ENCODE measurements around the gene FBXL16.

FBXL16 gene

DNA sequence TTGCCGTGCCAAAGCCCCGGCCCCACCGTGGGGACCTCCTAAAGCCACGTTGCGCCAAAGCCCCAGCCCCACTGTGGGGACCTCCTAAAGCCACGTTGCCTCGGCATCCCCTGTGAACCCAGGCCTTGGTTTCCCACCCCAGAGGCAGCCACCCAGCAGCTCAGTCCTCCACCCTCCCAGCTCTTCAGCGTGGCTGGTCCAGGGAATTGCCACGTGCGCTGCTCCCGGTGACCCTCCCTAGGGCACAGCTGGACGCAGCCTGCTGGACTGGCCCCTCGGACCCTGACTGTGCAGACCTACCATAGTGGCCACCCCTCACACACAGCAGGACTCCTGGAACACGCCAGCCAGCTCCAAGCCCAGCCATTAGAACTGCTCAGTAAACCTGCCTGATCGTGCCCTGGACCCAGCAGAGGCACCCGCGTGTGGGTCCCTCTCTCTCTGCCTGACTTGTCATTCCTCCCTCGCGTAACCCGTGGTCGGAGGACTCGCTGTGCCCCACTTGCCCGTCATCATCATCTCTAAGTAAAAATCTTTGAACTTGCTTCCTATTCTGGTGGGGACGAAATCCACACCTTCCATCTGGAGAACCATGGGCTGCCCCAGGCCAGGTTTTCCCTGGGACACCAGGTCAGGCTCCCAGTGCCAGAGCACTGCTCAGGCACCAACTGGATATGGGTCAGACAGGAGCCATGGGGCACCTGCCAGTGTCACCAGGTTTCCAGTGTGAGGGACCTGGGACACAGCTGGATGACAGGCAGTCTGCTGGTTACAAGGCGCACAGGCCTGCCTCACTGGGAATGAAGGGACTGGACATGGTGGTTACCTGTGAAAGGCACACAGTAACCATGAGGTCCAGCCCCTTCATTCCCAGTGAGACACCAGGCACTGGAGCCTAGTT is 29.6 kb upstream of the FBXL16 start:
- no peak for DNase-seq

DNA sequence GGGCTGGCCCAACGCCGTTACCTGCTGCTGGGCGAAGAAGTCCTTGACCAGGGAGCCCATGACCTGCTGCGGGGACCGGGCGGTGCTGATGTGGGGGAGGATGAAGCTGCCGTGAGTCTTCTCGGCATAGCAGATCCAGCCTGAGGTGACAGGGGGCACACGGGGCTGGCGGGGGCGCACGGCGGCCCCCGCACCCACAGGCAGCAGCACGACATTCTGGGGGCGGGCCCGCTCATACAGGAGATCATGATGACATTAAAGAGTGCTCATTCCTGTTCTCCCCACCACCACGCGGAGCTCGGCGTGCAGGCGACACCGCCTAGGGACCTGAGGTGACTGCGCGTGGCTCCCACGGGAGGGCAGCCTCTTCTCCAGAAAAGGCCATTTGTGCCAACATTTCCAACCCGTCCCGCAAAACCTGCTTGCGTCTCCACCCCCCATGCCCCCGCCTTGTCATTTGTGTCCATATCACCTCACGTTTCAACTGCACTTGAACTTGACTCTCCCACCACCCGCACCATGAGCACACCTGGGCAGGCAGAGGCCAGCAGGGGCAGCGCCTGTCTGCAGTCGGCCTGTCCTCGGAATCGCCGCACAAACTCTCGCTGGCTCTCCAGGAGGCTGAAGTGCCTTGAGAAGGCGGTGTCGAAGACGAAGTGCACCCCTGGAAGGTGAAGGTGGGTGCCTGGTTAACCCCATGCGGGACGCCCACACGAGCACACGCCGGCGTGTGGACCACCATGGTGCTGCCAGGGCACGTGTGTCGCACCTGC is 28.8 kb upstream of the FBXL16 start:
- DNase-seq = no peak

DNA sequence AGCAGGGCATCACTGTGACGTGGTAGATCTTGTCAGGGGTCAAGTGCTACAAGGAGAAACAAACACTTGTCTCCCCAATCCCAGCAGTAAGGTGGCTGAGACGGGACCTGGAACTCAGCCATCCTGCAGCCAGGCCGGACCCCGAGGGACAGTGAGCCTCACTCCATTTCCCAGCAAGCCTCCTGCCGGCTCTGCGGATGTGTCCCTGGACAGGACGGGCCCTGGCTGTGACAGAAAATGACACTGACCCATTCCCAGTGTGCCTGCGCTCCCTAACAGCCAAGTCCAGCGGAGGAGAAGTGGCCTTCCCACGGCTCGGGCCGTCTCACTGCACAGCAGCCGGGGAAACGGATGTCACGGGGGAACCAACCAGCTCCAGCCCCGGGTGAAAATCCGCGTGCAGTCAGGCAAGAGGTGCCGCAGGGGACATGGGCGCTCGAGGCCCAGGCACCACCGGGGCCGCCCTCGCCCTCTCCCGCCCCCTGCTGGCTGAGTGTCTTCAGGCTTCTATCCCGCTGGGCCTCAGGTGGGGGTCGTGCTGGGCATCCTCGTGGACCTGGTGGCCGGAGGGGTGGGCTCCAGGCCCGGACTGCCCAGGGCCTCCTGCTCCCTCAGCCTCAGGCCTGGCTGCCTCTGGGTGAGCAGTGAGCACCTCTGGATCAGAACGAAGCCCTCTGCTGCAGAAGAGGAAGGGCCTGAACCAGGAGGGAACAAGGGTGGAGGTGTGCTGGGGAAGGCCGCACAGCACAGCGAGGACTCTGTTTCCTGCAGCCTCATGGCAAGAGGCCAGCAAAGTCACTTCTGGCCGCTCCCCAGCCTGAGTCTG is 28.0 kb upstream of the FBXL16 start:
- no peak for DNase-seq

DNA sequence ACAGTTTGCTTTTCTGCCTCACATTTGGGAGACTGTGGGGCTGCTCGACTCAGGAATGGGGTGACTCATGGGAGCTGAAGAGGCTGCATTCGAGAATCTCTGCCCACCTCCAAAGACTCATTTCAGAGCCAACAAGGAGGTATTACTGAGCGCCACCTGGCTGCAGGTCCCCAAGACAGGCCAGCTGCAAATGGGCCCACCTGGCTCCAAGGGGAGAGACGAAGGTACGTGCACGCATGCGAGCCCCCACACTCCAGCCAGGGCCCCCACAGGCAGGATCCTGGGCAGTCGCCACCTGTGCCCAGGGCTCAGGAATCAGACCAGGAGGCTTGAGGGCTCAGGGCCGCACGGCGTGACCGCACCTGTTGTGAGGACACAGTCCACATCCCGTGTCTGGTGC is 27.3 kb upstream of the FBXL16 start:
- DNase-seq = no peak

DNA sequence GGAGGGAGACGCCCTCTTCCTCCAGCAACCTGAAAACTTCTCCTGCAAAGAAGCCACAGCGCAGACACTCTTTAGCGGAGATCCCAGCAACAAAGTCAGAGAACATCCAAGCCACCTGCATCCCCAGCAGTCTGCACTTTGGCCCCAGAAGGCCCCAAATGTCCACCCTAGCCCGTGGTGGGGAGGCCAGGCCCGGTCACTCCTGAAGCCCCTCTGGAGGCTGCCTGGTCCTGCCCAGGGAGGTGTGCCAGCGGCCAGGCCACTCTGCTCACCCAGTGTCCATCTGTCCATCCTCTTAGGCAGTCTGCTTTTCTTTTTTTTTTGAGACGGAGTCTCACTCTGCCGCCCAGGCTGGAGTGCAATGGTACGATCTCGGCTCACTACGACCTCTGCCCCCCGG is 26.7 kb upstream of the FBXL16 start:
- no peak for DNase-seq

DNA sequence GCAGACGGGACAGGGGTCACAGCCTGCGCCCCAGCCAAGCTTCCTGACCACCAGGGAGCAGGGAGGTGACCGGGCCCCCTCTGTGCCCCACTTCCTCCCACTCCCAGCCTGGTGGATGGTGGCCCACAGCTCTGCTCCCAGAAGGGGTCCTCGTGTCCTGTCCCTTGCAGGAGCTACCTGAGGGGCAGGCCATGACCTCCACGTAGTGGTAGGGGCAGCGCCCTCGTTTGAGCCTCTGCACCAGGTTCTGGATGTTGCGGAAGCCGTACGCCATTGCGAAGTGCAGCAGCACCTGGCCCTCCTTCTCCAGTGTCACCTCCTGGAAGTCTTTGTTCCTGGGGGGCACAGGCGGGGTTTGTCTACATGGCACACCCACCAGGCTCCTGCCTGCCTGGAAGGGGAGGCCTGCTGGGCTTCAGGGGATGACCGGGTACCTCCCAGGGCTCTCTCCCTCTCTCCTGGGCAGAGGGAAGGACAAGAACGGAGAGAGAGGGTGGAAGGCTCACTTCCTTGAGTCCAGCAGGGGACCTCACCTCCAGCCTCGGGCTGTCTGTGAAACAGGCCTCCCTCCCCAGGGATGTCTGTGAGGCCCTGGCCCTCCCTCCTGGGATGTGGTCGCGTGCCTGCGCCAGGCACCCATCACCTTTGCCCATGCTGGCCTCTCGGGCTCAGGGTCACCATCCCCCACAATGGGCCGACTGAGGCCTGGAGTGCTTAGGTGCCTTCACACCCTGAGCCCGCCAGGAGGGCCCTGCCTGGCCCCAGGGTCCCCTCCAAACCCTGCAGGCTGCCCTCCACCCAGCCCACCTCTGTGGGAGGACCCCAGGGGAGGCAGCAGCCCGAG is 25.3 kb upstream of the FBXL16 start:
- DNase-seq = no peak

DNA sequence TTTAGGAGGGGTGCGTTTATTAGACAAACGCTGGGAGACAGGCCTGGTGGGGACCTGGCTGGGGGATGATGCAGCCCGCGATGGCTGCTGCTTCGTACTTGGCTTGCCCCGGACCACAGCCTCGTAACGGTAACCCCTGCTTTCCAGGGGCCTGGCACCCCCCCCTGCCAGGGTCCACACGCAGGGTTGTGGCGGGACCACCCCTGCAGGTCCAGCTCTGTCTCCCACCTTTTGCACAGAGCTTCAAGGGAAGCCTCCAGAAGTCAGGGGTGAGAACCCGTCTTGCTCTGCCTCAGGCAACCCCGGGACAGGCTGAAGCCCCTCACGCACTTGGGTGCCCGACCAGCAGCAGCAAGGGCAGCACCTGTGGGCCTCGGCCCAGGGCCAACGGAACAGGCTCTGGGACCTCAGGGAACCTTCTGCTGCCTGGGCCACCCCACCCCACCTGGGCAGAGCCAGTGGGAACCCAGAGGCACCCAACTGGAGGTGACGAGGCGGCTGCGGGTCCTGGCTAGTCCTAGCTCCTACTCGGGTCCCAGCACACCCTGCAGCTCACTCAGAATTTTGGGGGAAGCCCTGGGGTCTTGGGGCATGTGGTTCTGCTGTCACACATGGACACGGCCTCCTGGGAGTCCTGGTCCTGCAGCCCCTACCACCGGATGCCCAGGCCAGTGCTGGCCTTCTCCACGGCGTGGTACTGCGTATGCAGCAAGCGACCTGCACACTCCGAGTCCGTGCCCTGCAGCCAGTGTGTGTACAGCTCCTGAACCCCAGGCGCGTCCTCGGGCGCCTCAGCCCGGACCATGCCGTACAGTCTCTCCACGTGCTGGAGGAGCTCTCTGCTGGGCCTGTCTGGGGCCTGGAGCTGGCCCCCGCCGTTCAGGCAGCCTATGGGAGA is 24.4 kb upstream of the FBXL16 start:
- DNase-seq = no peak

DNA sequence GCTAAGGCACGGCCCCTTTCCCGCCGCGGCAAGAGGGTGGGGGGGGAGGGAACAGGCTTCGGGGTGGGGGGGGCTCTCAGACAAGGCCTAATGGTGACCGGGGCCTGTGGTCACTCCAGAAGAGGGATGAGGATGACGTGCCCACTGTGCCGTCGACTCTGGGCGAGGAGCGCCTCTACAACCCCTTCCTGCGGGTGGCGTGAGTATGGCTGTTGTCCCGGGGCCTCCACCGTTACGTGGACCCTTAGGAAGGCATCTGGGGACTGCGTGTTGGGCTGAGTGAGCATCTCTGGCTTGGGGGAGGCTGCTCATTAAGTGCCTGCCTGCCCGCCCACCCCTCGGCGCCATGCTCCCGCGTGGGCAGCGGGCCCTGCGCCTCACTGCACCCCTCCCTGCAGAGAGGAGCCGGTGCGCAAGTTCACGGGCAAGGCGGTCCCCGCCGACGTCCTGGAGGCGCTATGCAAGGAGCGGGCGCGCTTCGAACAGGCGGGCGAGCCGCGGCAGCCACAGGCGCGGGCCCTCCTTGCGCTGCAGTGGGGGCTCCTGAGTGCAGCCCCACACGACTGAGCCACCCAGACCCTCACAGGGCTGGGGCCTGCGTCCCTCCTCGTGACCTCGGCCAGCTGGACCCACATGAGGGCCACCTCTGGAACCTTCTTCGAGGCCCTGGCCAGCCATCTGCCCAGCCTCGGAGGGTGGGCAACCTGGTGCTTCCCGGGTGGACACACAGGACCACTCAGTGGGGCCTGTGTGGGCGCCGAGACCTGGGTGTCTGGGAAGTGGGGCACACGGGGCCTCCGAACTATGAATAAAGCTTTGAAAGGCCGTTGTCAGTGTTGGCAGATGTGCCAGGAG is 23.5 kb upstream of the FBXL16 start:
- DNase-seq = no peak

DNA sequence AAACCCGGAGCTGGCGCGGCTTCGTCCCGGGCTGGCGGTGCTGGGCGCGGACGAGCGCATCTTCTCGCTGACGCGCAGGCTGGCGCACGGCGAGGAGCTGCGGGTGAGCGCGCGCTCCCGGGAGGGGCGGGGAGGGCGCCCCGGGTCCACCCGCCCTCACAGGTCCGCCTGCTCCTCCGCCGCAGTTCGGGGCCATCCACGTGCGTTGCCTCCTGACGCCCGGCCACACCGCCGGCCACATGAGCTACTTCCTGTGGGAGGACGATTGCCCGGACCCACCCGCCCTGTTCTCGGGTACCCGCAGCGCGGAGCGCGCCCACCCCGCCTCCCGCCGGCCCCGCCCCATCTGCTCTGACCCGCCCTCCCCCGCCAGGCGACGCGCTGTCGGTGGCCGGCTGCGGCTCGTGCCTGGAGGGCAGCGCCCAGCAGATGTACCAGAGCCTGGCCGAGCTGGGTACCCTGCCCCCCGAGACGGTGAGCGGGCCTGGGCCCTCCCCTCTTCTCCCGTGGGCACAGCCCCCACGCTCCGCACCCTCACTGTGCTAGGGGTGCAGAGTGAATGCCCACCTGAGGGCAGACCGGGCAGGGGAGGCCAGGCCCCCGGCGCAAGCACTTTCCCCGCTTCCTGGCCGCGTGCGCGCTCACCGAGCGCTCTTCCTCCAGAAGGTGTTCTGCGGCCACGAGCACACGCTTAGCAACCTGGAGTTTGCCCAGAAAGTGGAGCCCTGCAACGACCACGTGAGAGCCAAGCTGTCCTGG is 22.7 kb upstream of the FBXL16 start:
- no peak for DNase-seq

DNA sequence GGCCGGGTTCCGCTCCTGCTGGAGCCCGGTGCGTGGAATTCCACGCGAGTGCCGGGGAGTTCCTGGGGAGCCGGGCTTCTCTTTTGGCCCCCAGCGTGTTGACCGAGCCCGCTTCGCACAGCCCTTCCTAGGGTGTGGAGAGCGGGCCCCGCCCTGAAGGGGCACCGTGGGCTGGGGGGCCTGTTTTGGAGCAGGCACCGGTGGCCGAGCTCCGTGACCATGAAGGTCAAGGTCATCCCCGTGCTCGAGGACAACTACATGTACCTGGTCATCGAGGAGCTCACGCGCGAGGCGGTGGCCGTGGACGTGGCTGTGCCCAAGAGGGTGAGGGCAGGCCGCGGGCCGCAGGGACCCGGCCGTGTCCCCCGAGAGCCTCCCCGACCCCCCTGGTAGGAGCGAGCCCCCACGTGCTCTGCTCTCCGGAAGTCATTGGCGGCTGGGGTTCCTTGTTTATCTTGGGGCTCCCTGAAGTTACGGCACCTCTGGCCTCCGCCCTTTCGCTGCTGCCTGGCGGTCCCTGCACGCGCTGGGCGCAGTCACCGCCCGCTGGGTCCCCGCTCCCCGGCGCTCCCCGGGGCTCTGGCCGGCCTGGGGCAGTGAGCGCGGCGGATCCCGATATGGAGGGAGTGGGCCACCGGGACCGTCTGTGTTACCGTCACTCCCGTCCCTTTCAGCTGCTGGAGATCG is 21.8 kb upstream of the FBXL16 start:
- DNase-seq = no peak

DNA sequence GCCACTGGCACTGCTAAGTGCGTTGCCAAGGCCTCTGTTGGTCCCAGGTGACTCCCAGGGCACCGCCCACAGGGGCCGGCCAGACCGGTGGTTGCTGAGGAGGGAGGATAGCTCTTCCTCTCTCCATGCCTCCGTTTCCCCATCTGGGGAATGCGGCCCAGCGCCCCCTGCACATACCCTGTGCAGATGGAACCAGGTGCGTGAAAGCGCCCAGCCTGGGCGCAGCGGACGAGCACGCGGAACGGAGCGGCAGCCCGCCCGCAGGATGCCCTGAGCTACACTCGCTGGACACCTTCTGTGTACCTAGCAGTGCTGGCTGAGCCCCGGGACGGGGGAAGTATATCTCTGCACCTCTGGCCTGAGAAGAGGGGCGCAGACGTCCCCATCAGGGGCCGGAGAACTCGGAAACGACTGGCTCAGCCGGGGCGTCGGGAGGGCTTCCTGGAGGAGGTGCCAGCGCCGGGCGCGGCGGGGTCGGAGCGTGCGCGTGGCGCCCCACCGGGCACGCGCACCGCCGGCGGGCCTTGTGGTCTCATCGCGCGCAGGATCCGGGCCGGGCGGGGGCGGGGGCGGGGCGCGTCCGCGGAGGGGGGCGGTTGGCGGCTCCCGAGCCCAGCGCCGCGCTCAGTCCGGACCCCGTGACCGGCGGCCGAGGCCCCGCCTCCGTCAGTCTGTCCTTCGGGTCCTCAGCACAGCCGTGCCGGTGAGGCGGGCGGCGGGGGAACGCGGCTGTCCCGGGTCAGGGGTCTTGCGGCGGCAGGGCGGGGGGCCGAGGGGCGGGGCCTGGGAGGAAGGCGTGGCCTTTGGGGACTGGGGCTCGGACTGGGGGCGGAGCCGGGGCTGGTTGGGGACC is 21.1 kb upstream of the FBXL16 start, which contains the start of the genes CCDC78 and HAGHL:
Gene CCDC78 (minus strand): TSS at position 6 of the 853 bp plus-strand sequence. CDS start 76 bp downstream, outside the sequence.
Gene HAGHL (plus strand): TSS at position 669 of the 853 bp plus-strand sequence. CDS start 404 bp downstream, outside the sequence.
- no peak for DNase-seq

DNA sequence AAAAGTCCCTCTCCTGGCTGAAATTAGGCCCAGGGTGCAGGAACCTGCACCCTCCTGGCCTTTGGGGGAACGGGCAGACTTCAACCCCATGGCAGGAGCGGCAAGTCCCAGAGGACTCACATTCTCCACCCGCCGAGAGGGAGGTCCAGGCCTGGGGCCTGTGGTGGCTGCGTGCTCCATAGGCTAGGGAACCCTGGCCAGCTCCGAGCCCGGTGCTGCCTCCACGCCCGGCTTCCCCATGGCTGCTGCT is 20.5 kb upstream of the FBXL16 start:
- no peak for DNase-seq

DNA sequence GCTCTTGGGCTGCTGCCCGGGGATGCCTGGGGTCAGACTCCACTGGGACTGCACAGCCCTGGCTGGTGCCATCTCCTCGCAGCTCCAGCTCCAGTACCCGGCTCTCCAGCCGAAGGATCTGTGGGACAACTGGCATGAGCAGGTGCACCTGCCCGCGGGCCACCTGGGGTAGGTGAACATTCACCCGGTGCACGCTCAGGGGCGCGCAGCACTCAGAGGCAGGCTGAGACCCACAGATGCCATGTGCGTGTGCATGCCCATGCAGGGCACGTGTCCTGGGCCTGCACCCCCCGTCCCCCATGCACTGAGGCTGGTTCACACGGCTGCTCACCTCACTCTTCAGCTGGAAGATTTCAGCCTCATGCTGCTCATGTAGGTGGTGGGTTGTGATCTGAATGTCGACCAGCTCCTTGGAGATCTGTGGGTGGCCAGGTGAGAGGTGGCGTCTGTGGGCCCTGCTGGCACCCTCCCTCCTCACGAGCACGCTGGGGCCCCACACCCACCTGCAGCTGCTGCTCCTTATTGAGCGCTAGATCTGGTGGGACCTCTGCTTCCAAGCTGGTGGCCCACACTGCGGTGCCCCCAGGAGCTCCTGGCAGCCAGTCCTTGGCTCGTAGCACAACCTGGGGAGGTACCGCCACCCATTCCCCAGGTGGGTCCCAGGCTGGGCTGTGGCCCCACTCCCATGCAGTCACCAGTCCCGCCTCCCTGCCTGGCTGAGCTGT is 20.0 kb upstream of the FBXL16 start:
- DNase-seq = no peak

DNA sequence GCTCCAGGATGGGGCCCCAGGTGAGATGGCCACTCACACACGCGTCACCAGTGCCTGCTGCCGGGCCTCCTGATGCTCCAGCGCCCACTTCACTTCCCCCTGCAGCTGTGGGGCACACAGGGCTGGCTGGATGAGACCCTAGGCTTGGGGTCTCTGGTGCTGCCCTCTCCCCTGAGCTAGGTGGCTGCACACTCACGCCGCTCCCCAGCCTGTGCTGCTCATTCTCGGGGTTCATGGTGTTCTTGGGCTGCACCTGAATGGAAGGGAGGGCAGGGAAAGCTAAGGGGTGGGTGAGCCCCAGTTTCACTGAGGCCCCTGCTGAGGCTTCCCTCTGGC is 19.4 kb upstream of the FBXL16 start:
- DNase-seq = no peak

DNA sequence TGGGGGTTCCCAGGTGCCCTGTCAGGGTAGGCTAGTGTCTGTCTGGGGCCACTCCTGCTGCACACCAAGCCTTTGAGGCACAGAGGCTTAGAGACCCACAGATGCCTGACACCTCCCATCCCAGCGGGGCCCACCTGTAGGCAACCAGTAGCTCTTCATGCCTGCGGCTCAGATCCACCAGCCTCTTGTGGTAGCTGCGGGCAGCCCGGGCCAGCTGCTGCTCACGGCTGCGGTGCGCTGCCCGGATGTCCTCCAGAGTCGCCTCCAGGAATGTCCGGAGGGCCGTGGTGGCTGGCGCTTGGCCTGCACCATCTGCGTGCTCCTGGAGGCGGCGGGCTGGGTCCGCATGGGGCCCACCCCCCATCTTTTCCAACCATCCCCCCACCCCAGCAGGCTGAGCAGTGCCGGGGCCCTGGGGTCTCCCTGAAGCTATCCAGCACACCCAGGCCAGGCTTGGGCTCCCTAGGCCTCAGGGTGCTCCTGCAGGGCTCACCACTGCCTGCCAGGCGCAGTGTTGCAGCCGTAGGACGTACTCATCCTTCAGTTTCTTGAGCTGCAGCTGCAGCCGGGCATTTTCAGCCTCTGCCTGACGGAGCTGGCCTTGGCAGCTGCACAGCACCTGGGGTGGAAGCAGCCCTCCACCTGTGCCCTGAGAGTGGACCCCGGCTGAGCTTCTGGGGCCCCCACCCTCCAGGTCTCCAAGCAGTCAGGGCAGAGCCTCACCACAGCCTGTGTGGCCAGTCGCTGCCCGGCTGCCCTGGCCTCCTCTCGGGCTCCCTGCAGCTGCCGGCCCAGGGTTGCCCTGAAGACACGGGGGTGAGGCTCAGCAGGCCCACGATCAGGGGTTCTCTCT is 18.8 kb upstream of the FBXL16 start:
- no peak for DNase-seq

DNA sequence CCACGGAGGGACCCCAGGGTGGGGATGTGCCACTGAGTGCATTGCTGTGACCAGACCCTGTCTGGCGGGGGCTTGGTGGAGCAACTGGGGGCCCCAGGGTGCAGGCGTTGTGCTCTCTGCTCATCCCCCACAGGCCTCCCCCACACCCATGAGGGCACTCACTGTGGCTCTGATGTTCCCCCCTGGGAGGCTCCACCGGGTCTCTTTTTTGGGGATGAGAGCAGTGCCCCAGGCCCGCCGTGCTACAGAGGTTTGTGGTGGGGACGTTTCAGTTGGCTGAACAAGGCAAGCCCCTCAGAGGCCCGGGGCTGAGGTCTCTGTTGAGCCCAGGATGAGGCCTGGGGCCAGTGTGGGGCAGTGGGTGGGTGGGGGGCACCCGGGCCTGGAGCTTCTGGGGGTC is 18.1 kb upstream of the FBXL16 start:
- no peak for DNase-seq

Data from NCI-H1417 treated with DMSO at 0.1 percent for 48 hours (cell line).